HFFc6 (cell line): Measurements from ENCODE around the gene KCNIP2. TPM values are rescaled to one million over a fixed set of nuclear protein-coding genes. Genes with fewer than 3 reads are reported as not detected.
A peak's percentile ranks its signal among the peaks of the same experiment; 100 is the strongest.

Experiments
- DNase-seq: peaks from one replicate; pipeline ENCODE4 v3.0.0-alpha.2; 2018
- H3K27ac Mint-ChIP-seq: 2 replicates; pipeline ENCODE4 v1.8.0; 2020; ENCODE audit warnings: mild to moderate bottlenecking, mixed read lengths
- H3K27me3 Mint-ChIP-seq: 2 replicates; pipeline ENCODE4 v1.8.0; 2021; ENCODE audit warnings: mild to moderate bottlenecking, moderate library complexity, mixed read lengths; ENCODE audit not compliant: insufficient read depth
- H3K36me3 Mint-ChIP-seq: 2 replicates; pipeline ENCODE4 v1.8.0; 2021; ENCODE audit warnings: low read depth, mixed read lengths
- H3K4me1 Mint-ChIP-seq: 2 replicates; pipeline ENCODE4 v1.8.0; 2020; ENCODE audit warnings: low read depth, mixed read lengths
- H3K4me3 Mint-ChIP-seq: 2 replicates; pipeline ENCODE4 v1.8.0; 2020; ENCODE audit warnings: mild to moderate bottlenecking, moderate library complexity, mixed read lengths
- H3K9me3 Mint-ChIP-seq: 2 replicates; pipeline ENCODE4 v1.8.0; 2020; ENCODE audit warnings: mild to moderate bottlenecking, mixed read lengths
- total RNA-seq, 6 experiments: library from RNA; stranded (reverse); fragmentation: NEBNext Ultra II Directional; extraction: Animal tissue kit (Norgen Biotek cat#: 25700); gene quantifications; 2 replicates in 1 of 6; 3 replicates in 5 of 6; pipeline ENCODE4 v1.2.3, GENCODE V29; 2021
- TF ChIP-seq, protein P1 (sequence below): fragments of 200-600 bp; sonication (generic); IDR thresholded peaks from 2 replicates; pipeline ENCODE4 v1.5.0; 2021; ENCODE audit warnings: antibody characterized with exemption, mild to moderate bottlenecking

Gene KCNIP2
- total RNA-seq, 6 experiments from 2014 or later, result 0.31 to 1.3 (median 0.50) TPM

DNA sequence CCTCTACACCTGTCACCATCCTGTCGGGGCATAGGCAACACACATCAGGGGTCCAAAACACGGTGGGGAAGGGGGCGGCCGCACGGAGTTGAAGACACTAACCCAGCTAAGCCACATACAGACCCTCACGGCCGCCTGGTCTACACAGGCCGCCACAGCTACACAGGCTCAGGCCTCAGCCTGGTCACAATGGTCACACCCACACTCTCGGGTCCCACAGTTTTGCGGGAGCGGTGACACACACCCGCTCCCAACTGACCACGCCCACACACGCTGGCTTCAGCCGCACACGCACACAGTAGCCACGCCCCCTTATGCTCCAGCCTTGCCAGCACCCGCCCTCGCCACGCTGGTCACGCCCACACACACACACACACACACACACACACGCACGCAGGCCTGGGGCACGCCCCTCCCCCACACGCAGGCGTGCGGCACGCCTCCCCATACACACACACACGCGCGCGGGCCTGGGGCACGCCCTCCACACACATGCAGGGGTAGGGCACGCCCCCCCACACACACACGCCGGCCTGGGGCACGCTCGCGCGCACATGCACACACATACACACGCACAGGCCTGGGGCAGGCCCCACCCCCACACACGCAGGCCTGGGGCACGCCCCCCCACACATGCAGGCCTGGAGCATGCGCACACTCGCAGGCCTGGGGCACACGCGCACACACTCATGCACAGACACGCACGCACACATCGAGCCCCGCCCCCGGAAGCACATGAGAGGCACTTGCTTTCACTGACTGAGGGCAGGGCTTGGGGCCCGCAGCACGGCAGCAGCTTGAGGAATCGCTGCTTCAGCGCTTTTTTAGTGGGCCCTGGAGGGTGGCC, 13.1 kb downstream of the KCNIP2 start:
- TF ChIP-seq, protein P1, sequence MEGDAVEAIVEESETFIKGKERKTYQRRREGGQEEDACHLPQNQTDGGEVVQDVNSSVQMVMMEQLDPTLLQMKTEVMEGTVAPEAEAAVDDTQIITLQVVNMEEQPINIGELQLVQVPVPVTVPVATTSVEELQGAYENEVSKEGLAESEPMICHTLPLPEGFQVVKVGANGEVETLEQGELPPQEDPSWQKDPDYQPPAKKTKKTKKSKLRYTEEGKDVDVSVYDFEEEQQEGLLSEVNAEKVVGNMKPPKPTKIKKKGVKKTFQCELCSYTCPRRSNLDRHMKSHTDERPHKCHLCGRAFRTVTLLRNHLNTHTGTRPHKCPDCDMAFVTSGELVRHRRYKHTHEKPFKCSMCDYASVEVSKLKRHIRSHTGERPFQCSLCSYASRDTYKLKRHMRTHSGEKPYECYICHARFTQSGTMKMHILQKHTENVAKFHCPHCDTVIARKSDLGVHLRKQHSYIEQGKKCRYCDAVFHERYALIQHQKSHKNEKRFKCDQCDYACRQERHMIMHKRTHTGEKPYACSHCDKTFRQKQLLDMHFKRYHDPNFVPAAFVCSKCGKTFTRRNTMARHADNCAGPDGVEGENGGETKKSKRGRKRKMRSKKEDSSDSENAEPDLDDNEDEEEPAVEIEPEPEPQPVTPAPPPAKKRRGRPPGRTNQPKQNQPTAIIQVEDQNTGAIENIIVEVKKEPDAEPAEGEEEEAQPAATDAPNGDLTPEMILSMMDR, result no peak

DNA sequence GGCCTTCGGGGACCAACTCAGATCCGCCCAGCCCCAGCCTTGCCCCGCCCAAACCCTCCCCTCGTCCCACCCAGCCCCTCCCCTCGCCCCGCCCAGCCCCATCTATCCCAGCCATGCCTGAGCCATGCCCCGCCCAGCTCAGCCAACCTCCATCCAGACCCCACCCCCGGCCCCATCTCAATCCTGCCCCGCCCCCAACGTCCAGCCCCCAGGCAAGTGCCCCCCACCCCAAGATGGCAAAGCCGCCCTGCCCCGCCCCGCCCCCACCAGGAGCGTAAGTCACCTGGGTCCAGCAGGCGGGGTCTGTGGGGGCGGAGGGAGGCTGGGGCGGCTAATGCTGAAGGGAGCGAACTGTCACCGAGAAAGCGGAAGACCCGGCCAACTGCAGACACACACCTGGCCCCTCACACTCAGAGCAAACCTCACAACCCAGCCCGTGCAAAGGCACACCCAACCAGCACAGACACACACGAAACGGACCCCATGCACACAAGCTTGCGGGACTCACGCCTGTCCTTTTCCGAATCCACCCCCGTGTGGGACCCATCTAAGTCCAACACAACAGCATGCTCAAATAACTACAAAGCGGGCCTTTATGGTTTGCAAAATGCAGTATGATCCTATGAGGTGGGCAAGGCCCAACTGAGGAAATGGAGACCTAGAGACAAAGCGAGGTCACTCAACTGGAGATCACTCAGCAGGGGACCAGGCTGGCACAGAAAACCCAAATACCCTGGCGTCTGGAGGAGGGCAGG, 13.9 kb downstream of the KCNIP2 start:
- Mint-ChIP-seq H3K4me1 (peaks cover 37% of the 10 kb centered on the region), H3K27me3 (no peaks in the 10 kb centered on the region), H3K9me3 (no peaks in the 10 kb centered on the region), H3K27ac (peak overlapping the region; percentile 87), H3K36me3 (no peaks in the 10 kb centered on the region), H3K4me3 (peak overlapping the region; percentile 82)
- no peak for DNase-seq
- TF ChIP-seq, protein P1, result no peak

More for the DNA sequence above, 13.1 kb downstream of the KCNIP2 start:
- peaks cover 30% of the 10 kb centered on the region for H3K4me1 Mint-ChIP-seq
- no peaks in the 10 kb centered on the region for H3K36me3 Mint-ChIP-seq
- no peaks in the 10 kb centered on the region for H3K27me3 Mint-ChIP-seq
- H3K27ac Mint-ChIP-seq, result peak overlapping the region; percentile 87
- peak overlapping the region; percentile 82 for H3K4me3 Mint-ChIP-seq
- H3K9me3 Mint-ChIP-seq, result no peaks in the 10 kb centered on the region
- DNase-seq, result peak; percentile 94

DNA sequence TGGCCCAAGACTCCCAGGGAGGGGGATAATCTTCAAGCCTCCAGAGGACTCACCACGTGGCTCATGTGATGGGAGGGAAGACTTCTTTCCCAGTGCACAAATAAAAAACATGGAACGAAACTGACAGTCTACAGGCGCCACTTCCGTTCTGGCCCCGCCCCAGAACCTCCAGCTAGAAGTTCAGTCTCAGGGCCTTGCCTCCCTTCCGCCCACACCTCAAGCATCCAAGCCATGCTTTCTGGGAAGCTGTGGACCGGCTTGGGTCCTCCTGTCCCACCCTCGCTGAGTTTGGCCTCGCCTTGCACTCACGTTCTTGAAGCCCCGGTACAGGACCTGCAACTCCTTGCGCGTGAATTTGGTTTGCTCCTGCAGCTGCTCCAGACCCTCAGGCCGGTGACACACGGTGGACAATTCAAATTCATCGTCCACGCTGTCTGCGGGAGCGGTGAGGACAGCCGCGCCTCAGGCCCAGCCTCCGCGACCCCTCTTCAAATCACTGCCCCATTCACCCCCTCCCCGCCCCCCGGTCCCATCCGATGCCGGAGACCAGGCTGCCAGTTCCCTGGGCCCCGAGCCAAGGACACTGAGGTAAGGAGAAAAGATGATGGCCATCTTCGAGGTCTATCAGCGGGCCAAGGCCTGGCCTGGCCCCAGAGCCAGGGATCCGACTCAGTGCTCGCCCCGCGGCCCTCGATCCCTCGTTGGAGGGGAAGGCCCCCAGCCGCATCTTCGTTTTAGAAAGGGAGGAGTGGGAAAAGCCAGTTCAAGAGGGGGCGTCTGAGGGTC, 14.6 kb downstream of the KCNIP2 start:
- no peak for DNase-seq
- no peaks in the 10 kb centered on the region for H3K27me3 Mint-ChIP-seq
- H3K4me1 Mint-ChIP-seq, result peaks cover 37% of the 10 kb centered on the region
- no peak overlapping the region for H3K4me3 Mint-ChIP-seq
- no peaks in the 10 kb centered on the region for H3K36me3 Mint-ChIP-seq
- TF ChIP-seq, protein P1, result no peak
- no peaks in the 10 kb centered on the region for H3K9me3 Mint-ChIP-seq
- H3K27ac Mint-ChIP-seq, result no peak overlapping the region

DNA sequence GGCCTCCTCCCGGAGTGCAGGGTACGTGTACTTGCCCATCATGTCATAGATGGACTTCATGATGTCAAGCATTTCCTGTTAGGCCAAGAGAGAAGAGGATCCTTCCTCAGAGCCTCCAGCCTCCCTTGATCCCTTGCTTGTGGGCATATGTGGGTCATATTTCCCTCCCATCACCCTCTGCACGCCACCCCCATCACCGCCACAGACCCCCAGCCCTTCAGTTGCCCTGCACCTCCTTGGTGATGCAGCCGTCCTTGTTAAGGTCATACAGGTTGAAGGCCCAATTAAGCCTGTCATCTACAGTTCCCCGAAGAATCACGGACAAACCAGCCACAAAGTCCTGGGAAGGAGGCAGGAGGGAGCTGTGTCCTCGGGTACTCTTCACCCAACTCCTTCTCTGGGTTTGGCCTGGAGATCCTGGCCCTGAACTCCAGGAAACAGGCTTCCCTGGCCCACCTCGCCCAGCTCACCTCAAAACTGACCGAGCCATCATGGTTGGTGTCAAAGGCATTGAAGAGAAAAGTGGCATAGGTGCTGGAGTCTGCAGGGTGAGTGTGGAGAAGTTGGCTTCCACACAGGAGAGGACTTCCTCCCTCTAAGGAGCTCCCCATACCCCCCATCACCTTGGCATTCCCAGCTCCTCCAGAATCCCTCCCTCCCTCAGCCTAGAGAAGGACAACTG, 15.5 kb downstream of the KCNIP2 start:
- Mint-ChIP-seq H3K27me3 (no peaks in the 10 kb centered on the region), H3K4me1 (peaks cover 37% of the 10 kb centered on the region), H3K36me3 (no peaks in the 10 kb centered on the region), H3K4me3 (no peak overlapping the region), H3K9me3 (no peaks in the 10 kb centered on the region), H3K27ac (no peak overlapping the region)
- DNase-seq, result no peak
- TF ChIP-seq, protein P1, result no peak
